H9 (cell line): ENCODE measurements around the gene FEZF1. TPM values are rescaled to one million over a fixed set of nuclear protein-coding genes. Genes with fewer than 3 reads are reported as not detected.

ENCODE experiments used
- DNase-seq: peaks from one replicate; pipeline ENCODE4 v3.0.0-alpha.2; 2017
- H2AFZ ChIP-seq: one replicate; pipeline ENCODE4 v1.6.1; 2013; ENCODE audit warnings: mild to moderate bottlenecking, low read length, control low read depth, moderate library complexity
- H2AK5ac ChIP-seq: 2 replicates; pipeline ENCODE4 v1.6.1; 2013; ENCODE audit warnings: low read length, control low read depth, mixed read lengths; ENCODE audit not compliant: insufficient read length
- H2BK120ac ChIP-seq: one replicate; pipeline ENCODE4 v1.6.1; 2013; ENCODE audit warnings: low read depth, mild to moderate bottlenecking, low read length, control low read depth, inconsistent platforms; ENCODE audit not compliant: poor library complexity, severe bottlenecking
- H2BK12ac ChIP-seq: 2 replicates; pipeline ENCODE4 v1.6.1; 2013; ENCODE audit warnings: low read length, control low read depth, mixed read lengths, low read depth; ENCODE audit not compliant: insufficient read length
- H2BK15ac ChIP-seq: 2 replicates; pipeline ENCODE4 v1.6.1; 2013; ENCODE audit warnings: low read depth, low read length, control low read depth
- H2BK20ac ChIP-seq: one replicate; pipeline ENCODE4 v1.6.1; 2013; ENCODE audit warnings: low read depth, mild to moderate bottlenecking, low read length, control low read depth, inconsistent platforms; ENCODE audit not compliant: poor library complexity, severe bottlenecking
- H2BK5ac ChIP-seq: 2 replicates; pipeline ENCODE4 v1.6.1; 2013; ENCODE audit warnings: low read length, control low read depth, mixed read lengths; ENCODE audit not compliant: insufficient read length
- H3K14ac ChIP-seq: 2 replicates; pipeline ENCODE4 v1.6.1; 2013; ENCODE audit warnings: low read length, control low read depth; ENCODE audit not compliant: insufficient read depth
- H3K18ac ChIP-seq: 2 replicates; pipeline ENCODE4 v1.6.1; 2013; ENCODE audit warnings: low read depth, mild to moderate bottlenecking, mixed read lengths, low read length, control low read depth; ENCODE audit not compliant: insufficient read length
- H3K23ac ChIP-seq: 2 replicates; pipeline ENCODE4 v1.6.1; 2013; ENCODE audit warnings: low read length, control low read depth, mixed read lengths, low read depth; ENCODE audit not compliant: insufficient read length
- H3K23me2 ChIP-seq: 2 replicates; pipeline ENCODE4 v1.6.1; 2013; ENCODE audit warnings: low read depth, mild to moderate bottlenecking, mixed read lengths, low read length, control low read depth; ENCODE audit not compliant: insufficient read length, poor library complexity, severe bottlenecking
- H3K27ac ChIP-seq: 2 replicates; pipeline ENCODE4 v1.5.1; 2013; ENCODE audit warnings: low read length, control low read depth, mixed read lengths, low read depth; ENCODE audit not compliant: insufficient read length
- H3K27me3 ChIP-seq: 2 replicates; pipeline ENCODE4 v1.6.1; 2013; ENCODE audit warnings: low read length, control low read depth, inconsistent platforms; ENCODE audit not compliant: insufficient read depth
- H3K4ac ChIP-seq: 2 replicates; pipeline ENCODE4 v1.6.1; 2013; ENCODE audit warnings: low read depth, mild to moderate bottlenecking, control low read depth, inconsistent platforms, low read length, moderate library complexity
- H3K4me1 ChIP-seq: 2 replicates; pipeline ENCODE4 v1.6.1; 2013; ENCODE audit warnings: low read length, control low read depth, inconsistent platforms; ENCODE audit not compliant: insufficient read depth
- H3K4me2 ChIP-seq: 2 replicates; pipeline ENCODE4 v1.6.1; 2013; ENCODE audit warnings: low read length, control low read depth, mixed read lengths; ENCODE audit not compliant: insufficient read length, insufficient read depth
- H3K56ac ChIP-seq: 2 replicates; pipeline ENCODE4 v1.6.1; 2013; ENCODE audit warnings: low read depth, mild to moderate bottlenecking, mixed read lengths, low read length, control low read depth; ENCODE audit not compliant: insufficient read length
- H3K79me1 ChIP-seq: 2 replicates; pipeline ENCODE4 v1.6.1; 2013; ENCODE audit warnings: low read depth, mild to moderate bottlenecking, moderate library complexity, low read length, control low read depth, inconsistent platforms; ENCODE audit not compliant: insufficient read depth, poor library complexity, severe bottlenecking
- H3K79me2 ChIP-seq: 2 replicates; pipeline ENCODE4 v1.6.1; 2013; ENCODE audit warnings: low read length, control low read depth, inconsistent platforms; ENCODE audit not compliant: insufficient read depth
- H3K9ac ChIP-seq: 2 replicates; pipeline ENCODE4 v1.6.1; 2013; ENCODE audit warnings: low read length, control low read depth, mixed read lengths; ENCODE audit not compliant: insufficient read length; ENCODE audit errors: extremely low read depth
- H3K9me3 ChIP-seq: one replicate; pipeline ENCODE4 v1.6.1; 2013; ENCODE audit warnings: low read depth, low read length, inconsistent platforms; ENCODE audit not compliant: control insufficient read depth
- H3T11ph ChIP-seq: one replicate; pipeline ENCODE4 v1.6.1; 2013; ENCODE audit warnings: mild to moderate bottlenecking, low read length, control low read depth, inconsistent platforms
- H4K20me1 ChIP-seq: one replicate; pipeline ENCODE4 v1.6.1; 2013; ENCODE audit not compliant: control insufficient read depth, insufficient read length, insufficient read depth
- H4K5ac ChIP-seq: 2 replicates; pipeline ENCODE4 v1.6.1; 2013; ENCODE audit warnings: low read depth, mild to moderate bottlenecking, mixed read lengths, low read length, control low read depth; ENCODE audit not compliant: insufficient read length
- H4K8ac ChIP-seq: replicated peaks from 2 replicates; pipeline ENCODE4 v1.6.1; 2013; ENCODE audit warnings: low read length, control low read depth, mixed read lengths, low read depth; ENCODE audit not compliant: insufficient read length
- H4K91ac ChIP-seq: 2 replicates; pipeline ENCODE4 v1.6.1; 2013; ENCODE audit warnings: low read depth, mild to moderate bottlenecking, moderate library complexity, mixed read lengths, low read length, control low read depth; ENCODE audit not compliant: insufficient read length
- H3K27ac Mint-ChIP-seq, 3 experiments: 2 replicates in 2 of 3; 3 replicates in 1 of 3; pipeline ENCODE4 v1.8.0; 2020 to 2021; ENCODE audit warnings: mixed read lengths in 3 of 3, mild to moderate bottlenecking in 1 of 3, moderate library complexity in 1 of 3
- H3K27me3 Mint-ChIP-seq: 2 replicates; pipeline ENCODE4 v1.8.0; 2021; ENCODE audit warnings: low read depth, mild to moderate bottlenecking, moderate library complexity, mixed read lengths
- H3K36me3 Mint-ChIP-seq, 3 experiments: 2 replicates in 2 of 3; 3 replicates in 1 of 3; pipeline ENCODE4 v1.8.0; 2020 to 2021; ENCODE audit warnings: low read depth in 3 of 3, mixed read lengths in 3 of 3; ENCODE audit not compliant: insufficient read depth in 1 of 3
- H3K4me1 Mint-ChIP-seq, 2 experiments: 2 replicates each; pipeline ENCODE4 v1.8.0; 2020; ENCODE audit warnings: mixed read lengths in 2 of 2
- H3K4me3 Mint-ChIP-seq, 2 experiments: 2 replicates in 1 of 2; 3 replicates in 1 of 2; pipeline ENCODE4 v1.8.0; 2020 to 2021; ENCODE audit warnings: mild to moderate bottlenecking in 2 of 2, mixed read lengths in 2 of 2, moderate library complexity in 1 of 2
- H3K9me3 Mint-ChIP-seq, 2 experiments: 2 replicates in 1 of 2; 3 replicates in 1 of 2; pipeline ENCODE4 v1.8.0; 2020; ENCODE audit warnings: mild to moderate bottlenecking in 2 of 2, mixed read lengths in 2 of 2, moderate library complexity in 1 of 2
- WGBS: extraction: QIAGEN DNeasy Blood & Tissue Kit; methylation state at CpG from one replicate; pipeline ENCODE4 v1.1.7; 2013; ENCODE audit warnings: missing lambda C conversion rate, low lambda C conversion rate, mixed read lengths; ENCODE audit not compliant: insufficient read length; ENCODE audit errors: extremely low coverage; 5-methylcytosine and 5-hydroxymethylcytosine counted together
- total RNA-seq: library from RNA; stranded (reverse); gene quantifications from 2 replicates; pipeline ENCODE4 v1.2.1, GENCODE V29; 2021
- TF ChIP-seq, protein P1 (sequence below): fragments of 200-600 bp; sonication (generic); conservative IDR thresholded peaks from 3 replicates; pipeline ENCODE4 v1.8.0; 2021; ENCODE audit warnings: antibody characterized with exemption, mild to moderate bottlenecking

FEZF1 gene
- total RNA-seq, 1 experiment from 2014 or later, result 37.8 TPM

DNA sequence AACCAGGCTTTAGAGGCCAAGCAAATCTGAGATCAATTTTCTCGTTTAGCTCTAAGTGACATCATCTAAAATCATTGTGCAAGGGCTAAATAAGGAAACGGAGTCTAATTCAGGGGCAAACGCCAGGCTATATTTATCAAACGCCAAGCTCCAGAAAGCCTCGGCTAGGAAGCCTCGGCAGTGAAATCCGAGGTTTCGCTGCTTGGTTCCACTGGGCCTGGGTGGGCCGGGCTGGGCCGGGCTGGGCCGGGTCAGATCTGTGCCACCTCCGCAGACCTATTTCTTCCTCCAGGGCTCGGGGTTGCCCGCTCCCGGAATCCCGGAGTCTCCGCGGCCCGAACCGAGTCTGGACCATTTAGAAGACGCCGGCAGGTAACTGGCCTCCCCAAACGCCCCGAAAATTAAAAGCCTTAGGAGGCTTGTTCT lies 459 bp upstream of the FEZF1 start:
- Histone ChIP-seq H2BK15ac (no peak overlapping the region), H3K56ac (no peak overlapping the region), H3K27ac (no peak overlapping the region), H3K79me2 (no peaks in the 10 kb centered on the region; the same call in 1 of the 2 replicates), H3K9me3 (no peaks in the 10 kb centered on the region), H2BK12ac (no peak overlapping the region), H3K23me2 (peaks cover 57% of the 10 kb centered on the region), H2BK120ac (no peak overlapping the region), H3K4ac (no peak overlapping the region), H3T11ph (no peak overlapping the region), H3K18ac (no peak overlapping the region), H3K4me1 (peaks cover 4% of the 10 kb centered on the region; the same call in 1 of the 2 replicates), H2BK5ac (no peak overlapping the region), H4K91ac (no peak overlapping the region), H2AK5ac (no peak overlapping the region), H3K9ac (peak overlapping the region; percentile 5), H2BK20ac (no peak overlapping the region), H4K5ac (no peak overlapping the region), H2AFZ (no peak overlapping the region), H3K14ac (no peak overlapping the region), H3K79me1 (no peaks in the 10 kb centered on the region), H4K8ac (no peak overlapping the region), H4K20me1 (no peaks in the 10 kb centered on the region), H3K23ac (no peak overlapping the region), H3K27me3 (peaks cover 35% of the 10 kb centered on the region; the same call in 1 of the 2 replicates), H3K4me2 (peak overlapping the region; percentile 71)
- DNase-seq, result no peak
- Mint-ChIP-seq H3K9me3 (no peaks in the 10 kb centered on the region), H3K27me3 (peaks cover 100% of the 10 kb centered on the region), H3K4me1 (peaks cover 62 to 68% of the 10 kb centered on the region in 2 experiments), H3K27ac (peak overlapping the region in 1 of 3 experiments; percentile 96; a peak in 3 of 7 replicates), H3K4me3 (peak overlapping the region; percentile 85 to 93), H3K36me3 (peaks cover 19 to 83% (median 39%) of the 10 kb centered on the region in 3 experiments)
- WGBS, result no CpG with 5 or more reads among the region's 24 CpGs
- TF ChIP-seq, protein P1, sequence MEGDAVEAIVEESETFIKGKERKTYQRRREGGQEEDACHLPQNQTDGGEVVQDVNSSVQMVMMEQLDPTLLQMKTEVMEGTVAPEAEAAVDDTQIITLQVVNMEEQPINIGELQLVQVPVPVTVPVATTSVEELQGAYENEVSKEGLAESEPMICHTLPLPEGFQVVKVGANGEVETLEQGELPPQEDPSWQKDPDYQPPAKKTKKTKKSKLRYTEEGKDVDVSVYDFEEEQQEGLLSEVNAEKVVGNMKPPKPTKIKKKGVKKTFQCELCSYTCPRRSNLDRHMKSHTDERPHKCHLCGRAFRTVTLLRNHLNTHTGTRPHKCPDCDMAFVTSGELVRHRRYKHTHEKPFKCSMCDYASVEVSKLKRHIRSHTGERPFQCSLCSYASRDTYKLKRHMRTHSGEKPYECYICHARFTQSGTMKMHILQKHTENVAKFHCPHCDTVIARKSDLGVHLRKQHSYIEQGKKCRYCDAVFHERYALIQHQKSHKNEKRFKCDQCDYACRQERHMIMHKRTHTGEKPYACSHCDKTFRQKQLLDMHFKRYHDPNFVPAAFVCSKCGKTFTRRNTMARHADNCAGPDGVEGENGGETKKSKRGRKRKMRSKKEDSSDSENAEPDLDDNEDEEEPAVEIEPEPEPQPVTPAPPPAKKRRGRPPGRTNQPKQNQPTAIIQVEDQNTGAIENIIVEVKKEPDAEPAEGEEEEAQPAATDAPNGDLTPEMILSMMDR, result no peak
